ENCODE data around the gene HP1BP3. TPM values are rescaled to one million over a fixed set of nuclear protein-coding genes. Genes with fewer than 3 reads are reported as not detected.

HP1BP3 gene
- total and polyA plus RNA-seq, 4 donors, result 240 to 302 (median 286) TPM

GRCh38 chr1:20740781-20741180 lies 46.3 kb downstream of the HP1BP3 start:
- Histone ChIP-seq H3K36me3 (ENCODE audit: control insufficient read depth, insufficient read depth, low read length) (peaks cover 38% of the 10 kb centered on the region), H3K4me3 (ENCODE audit: low read depth, low read length) (no peak overlapping the region), H3K4me1 (ENCODE audit: control insufficient read depth, insufficient read depth, low read length) (no peaks in the 10 kb centered on the region), H3K27me3 (ENCODE audit: control insufficient read depth, insufficient read depth, low read length) (no peaks in the 10 kb centered on the region), H3K9me3 (ENCODE audit: control insufficient read depth, insufficient read depth, low read length) (no peaks in the 10 kb centered on the region), H3K27ac (ENCODE audit: low read depth, low read length) (no peak overlapping the region)
- 100% methylated on average over 1 of the region's 2 CpGs for WGBS (ENCODE audit: insufficient coverage)
- peak in 1 of 6 donors; percentile 74 for DNase-seq (ENCODE audit: low read depth in 4 of 6, low spot score in 6 of 6)

- Histone ChIP-seq H3K27me3 (ENCODE audit: control insufficient read depth, insufficient read depth, low read length) (no peaks in the 10 kb centered on the region), H3K4me1 (ENCODE audit: control insufficient read depth, insufficient read depth, low read length) (no peaks in the 10 kb centered on the region), H3K9me3 (ENCODE audit: control insufficient read depth, insufficient read depth, low read length) (no peaks in the 10 kb centered on the region), H3K27ac (ENCODE audit: low read depth, low read length) (no peak overlapping the region), H3K36me3 (ENCODE audit: control insufficient read depth, insufficient read depth, low read length) (peaks cover 25% of the 10 kb centered on the region), H3K4me3 (ENCODE audit: low read depth, low read length) (no peak overlapping the region)
- DNase-seq (ENCODE audit: low read depth in 4 of 6, low spot score in 6 of 6), result no peak
- no CpG with 5 or more reads among the region's 2 CpGs for WGBS (ENCODE audit: insufficient coverage)
Measured at GRCh38 chr1:20739225-20739624, 47.9 kb downstream of the HP1BP3 start.

DNA sequence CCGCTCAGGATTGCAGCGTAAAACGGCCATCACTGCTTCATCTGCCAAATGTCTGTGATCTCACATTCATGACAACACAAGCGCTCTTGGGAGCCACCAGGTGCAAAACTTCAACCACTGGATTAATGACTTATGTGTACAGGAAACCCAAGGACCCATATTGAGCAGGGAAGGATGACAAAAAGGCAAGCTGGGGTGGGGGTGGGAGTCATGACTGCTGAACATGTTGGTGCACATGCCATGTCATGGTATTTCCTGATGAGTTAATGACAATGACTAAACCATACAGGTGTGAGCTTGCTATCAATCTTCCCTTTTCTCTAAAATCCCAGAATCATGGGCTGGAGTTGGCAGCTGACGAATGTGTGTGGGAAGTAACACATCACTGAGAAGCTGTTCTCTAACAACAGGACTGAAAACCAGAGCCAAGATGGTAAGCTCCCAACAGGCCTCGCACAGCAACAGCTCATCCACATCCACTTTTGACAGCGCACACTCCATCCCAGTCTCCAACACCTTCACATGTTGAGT lies 51.5 kb downstream of the HP1BP3 start:
- Histone ChIP-seq H3K27ac (ENCODE audit: low read depth, low read length) (no peak overlapping the region), H3K4me1 (ENCODE audit: control insufficient read depth, insufficient read depth, low read length) (peaks cover 25% of the 10 kb centered on the region), H3K9me3 (ENCODE audit: control insufficient read depth, insufficient read depth, low read length) (no peaks in the 10 kb centered on the region), H3K27me3 (ENCODE audit: control insufficient read depth, insufficient read depth, low read length) (peaks cover 15% of the 10 kb centered on the region), H3K36me3 (ENCODE audit: control insufficient read depth, insufficient read depth, low read length) (peaks cover 14% of the 10 kb centered on the region), H3K4me3 (ENCODE audit: low read depth, low read length) (no peak overlapping the region)
- no peak for DNase-seq (ENCODE audit: low read depth in 4 of 6, low spot score in 6 of 6)
- 93% methylated on average over 6 of the region's 7 CpGs for WGBS (ENCODE audit: insufficient coverage)

GRCh38 chr1:20733360-20733975 lies 53.6 kb downstream of the HP1BP3 start:
- Histone ChIP-seq H3K36me3 (ENCODE audit: control insufficient read depth, insufficient read depth, low read length) (peaks cover 6% of the 10 kb centered on the region), H3K4me1 (ENCODE audit: control insufficient read depth, insufficient read depth, low read length) (peaks cover 42% of the 10 kb centered on the region), H3K27ac (ENCODE audit: low read depth, low read length) (no peak overlapping the region), H3K9me3 (ENCODE audit: control insufficient read depth, insufficient read depth, low read length) (no peaks in the 10 kb centered on the region), H3K27me3 (ENCODE audit: control insufficient read depth, insufficient read depth, low read length) (peaks cover 34% of the 10 kb centered on the region), H3K4me3 (ENCODE audit: low read depth, low read length) (no peak overlapping the region)
- 11% methylated on average over 2 of the region's 7 CpGs for WGBS (ENCODE audit: insufficient coverage)
- DNase-seq (ENCODE audit: low read depth in 4 of 6, low spot score in 6 of 6), result no peak

- H3K9me3 ChIP-seq (ENCODE audit: control insufficient read depth, insufficient read depth, low read length), result no peaks in the 10 kb centered on the region
- WGBS (ENCODE audit: insufficient coverage), result 2% methylated on average over 30 of the region's 38 CpGs
- peaks cover 6% of the 10 kb centered on the region for H3K36me3 ChIP-seq (ENCODE audit: control insufficient read depth, insufficient read depth, low read length)
- peak within 1 kb of the TSS; percentile 40 for H3K4me3 ChIP-seq (ENCODE audit: low read depth, low read length)
- DNase-seq (ENCODE audit: low read depth in 4 of 6, low spot score in 6 of 6), result peak in 2 of 6 donors; percentile 78 to 88
- no peak within 1 kb of the TSS for H3K27ac ChIP-seq (ENCODE audit: low read depth, low read length)
- peaks cover 42% of the 10 kb centered on the region for H3K4me1 ChIP-seq (ENCODE audit: control insufficient read depth, insufficient read depth, low read length)
- H3K27me3 ChIP-seq (ENCODE audit: control insufficient read depth, insufficient read depth, low read length), result peaks cover 34% of the 10 kb centered on the region
Measured at GRCh38 chr1:20732588-20733359, 54.3 kb downstream of the HP1BP3 start, which contains the start of gene SH2D5. TSS of gene SH2D5 (minus strand) at chr1:20732703. CDS start at chr1:20728044, 4,659 bp downstream.

DNA sequence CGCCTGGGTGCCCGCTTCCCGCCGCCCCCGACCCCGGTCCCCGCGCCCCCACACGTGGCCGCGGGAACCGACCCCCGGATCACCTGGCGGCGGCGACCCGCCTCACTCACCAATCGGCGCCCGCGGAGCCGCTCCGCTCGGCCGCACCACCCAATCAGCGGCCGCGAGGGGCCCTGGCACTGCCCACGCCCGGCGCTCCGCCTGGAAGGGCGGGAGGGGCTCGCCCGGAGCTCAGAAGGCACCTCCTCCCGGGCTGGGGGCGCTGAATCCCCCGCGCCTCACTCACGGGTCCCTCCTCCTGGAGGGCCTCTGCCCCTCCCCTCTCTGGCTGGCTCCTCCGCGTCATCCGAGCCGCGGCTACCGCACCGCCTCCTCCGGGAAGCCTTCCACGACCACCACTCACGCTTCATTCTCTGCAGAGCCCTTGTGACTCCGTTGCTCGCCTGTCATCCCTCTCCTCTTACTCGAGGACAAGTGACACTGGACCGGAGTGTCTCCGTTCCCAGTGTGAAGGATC lies 55.0 kb downstream of the HP1BP3 start:
- Histone ChIP-seq H3K4me3 (ENCODE audit: low read depth, low read length) (peak overlapping the region; percentile 40), H3K4me1 (ENCODE audit: control insufficient read depth, insufficient read depth, low read length) (peaks cover 42% of the 10 kb centered on the region)

DNA sequence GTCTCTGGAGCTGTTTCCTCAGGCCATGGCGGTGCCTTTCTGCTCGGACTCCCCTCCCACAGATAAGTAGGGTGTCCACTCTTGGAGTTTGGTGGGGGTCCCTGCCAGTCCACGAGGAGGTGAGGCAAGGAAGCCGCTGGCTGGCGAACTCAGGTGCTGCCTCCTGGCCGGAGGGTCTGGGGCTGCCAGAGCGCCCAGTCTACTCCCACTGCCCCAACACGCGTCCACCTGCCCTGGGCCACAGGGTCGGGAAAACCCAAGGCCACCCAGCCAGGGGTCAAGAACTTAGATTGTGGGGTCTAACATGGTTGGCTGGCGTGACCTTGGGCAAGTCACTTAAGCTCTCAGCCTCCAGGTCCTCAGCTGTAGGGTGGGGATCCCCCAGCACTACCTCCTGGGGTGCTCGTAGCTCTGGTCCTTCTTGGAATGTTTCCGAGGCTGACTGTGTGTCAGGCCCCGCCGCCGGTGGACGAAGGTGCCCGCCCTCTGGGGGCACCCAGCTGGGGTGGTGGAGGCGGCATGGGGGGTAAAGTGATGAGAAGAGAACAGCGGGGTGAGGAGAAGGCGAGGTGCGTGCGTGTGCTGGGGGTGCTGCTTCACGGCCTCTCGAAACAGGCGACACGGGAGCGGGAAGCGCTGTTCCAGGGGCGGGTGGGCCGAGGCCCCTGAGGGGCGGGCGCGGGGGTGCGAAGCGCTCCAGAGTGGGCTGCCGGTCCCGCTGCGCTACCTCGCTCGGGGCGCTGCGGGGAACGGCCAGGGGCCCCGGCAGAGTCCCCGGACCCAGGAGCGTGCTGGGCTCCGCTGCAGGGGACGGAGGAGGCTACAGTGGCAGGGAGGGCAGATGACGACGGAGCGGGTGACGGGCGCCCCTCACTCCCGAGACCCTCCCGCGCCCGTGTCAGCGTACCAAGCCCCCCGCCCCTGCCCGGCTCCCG lies 55.8 kb downstream of the HP1BP3 start:
- Histone ChIP-seq H3K27me3 (ENCODE audit: control insufficient read depth, insufficient read depth, low read length) (peaks cover 34% of the 10 kb centered on the region), H3K27ac (ENCODE audit: low read depth, low read length) (no peak overlapping the region), H3K36me3 (ENCODE audit: control insufficient read depth, insufficient read depth, low read length) (peaks cover 8% of the 10 kb centered on the region), H3K4me1 (ENCODE audit: control insufficient read depth, insufficient read depth, low read length) (peaks cover 42% of the 10 kb centered on the region), H3K4me3 (ENCODE audit: low read depth, low read length) (peak overlapping the region; percentile 33), H3K9me3 (ENCODE audit: control insufficient read depth, insufficient read depth, low read length) (no peaks in the 10 kb centered on the region)
- no peak for DNase-seq (ENCODE audit: low read depth in 4 of 6, low spot score in 6 of 6)
- WGBS (ENCODE audit: insufficient coverage), result 16% methylated on average over 61 of the region's 62 CpGs

More for the DNA sequence above, 55.0 kb downstream of the HP1BP3 start:
- no peaks in the 10 kb centered on the region for H3K9me3 ChIP-seq (ENCODE audit: control insufficient read depth, insufficient read depth, low read length)
- under 1% methylated on average over 51 of the region's 55 CpGs for WGBS (ENCODE audit: insufficient coverage)
- H3K36me3 ChIP-seq (ENCODE audit: control insufficient read depth, insufficient read depth, low read length), result peaks cover 2% of the 10 kb centered on the region
- peaks cover 34% of the 10 kb centered on the region for H3K27me3 ChIP-seq (ENCODE audit: control insufficient read depth, insufficient read depth, low read length)
- H3K27ac ChIP-seq (ENCODE audit: low read depth, low read length), result no peak overlapping the region
- peak in 4 of 6 donors; percentile 45 to 90 (median 74) for DNase-seq (ENCODE audit: low read depth in 4 of 6, low spot score in 6 of 6)

- Histone ChIP-seq H3K36me3 (ENCODE audit: control insufficient read depth, insufficient read depth, low read length) (peaks cover 12% of the 10 kb centered on the region), H3K9me3 (ENCODE audit: control insufficient read depth, insufficient read depth, low read length) (no peaks in the 10 kb centered on the region), H3K4me3 (ENCODE audit: low read depth, low read length) (no peak overlapping the region), H3K27ac (ENCODE audit: low read depth, low read length) (no peak overlapping the region), H3K27me3 (ENCODE audit: control insufficient read depth, insufficient read depth, low read length) (peaks cover 34% of the 10 kb centered on the region), H3K4me1 (ENCODE audit: control insufficient read depth, insufficient read depth, low read length) (peaks cover 42% of the 10 kb centered on the region)
- DNase-seq (ENCODE audit: low read depth in 4 of 6, low spot score in 6 of 6), result no peak
- WGBS (ENCODE audit: insufficient coverage), result 73% methylated on average over 3 of the region's 4 CpGs
Measured at GRCh38 chr1:20730690-20731056, 56.4 kb downstream of the HP1BP3 start.
